Activated CD4-positive, alpha-beta T cell treated with anti-CD3 and anti-CD28 coated beads, Interleukin-2, amount 50 U/mL, for 16 hours (primary cell): ENCODE data around the gene MAPK4.
A peak's percentile ranks its signal among the peaks of the same experiment; 100 is the strongest.

ENCODE experiments used
- DNase-seq: peaks from one replicate; pipeline ENCODE4 v3.0.0-alpha.2; 2020

MAPK4 gene

GRCh38 chr18:50726960-50727589, 167.2 kb downstream of the MAPK4 start:
- peak; percentile 45 for DNase-seq

GRCh38 chr18:50727721-50728471, 168.0 kb downstream of the MAPK4 start:
- no peak for DNase-seq

GRCh38 chr18:50729376-50729775, 169.5 kb downstream of the MAPK4 start:
- no peak for DNase-seq

GRCh38 chr18:50729986-50730385, 170.1 kb downstream of the MAPK4 start:
- no peak for DNase-seq

GRCh38 chr18:50734342-50734741, 174.5 kb downstream of the MAPK4 start:
- DNase-seq = no peak

GRCh38 chr18:50734886-50735285, 175.0 kb downstream of the MAPK4 start:
- DNase-seq = no peak

- DNase-seq = no peak
Observed at GRCh38 chr18:50737127-50737526, 177.2 kb downstream of the MAPK4 start.

- no peak for DNase-seq
Observed at GRCh38 chr18:50738098-50738757, 178.3 kb downstream of the MAPK4 start.

- no peak for DNase-seq
Observed at GRCh38 chr18:50742952-50743351, 183.1 kb downstream of the MAPK4 start.

- DNase-seq = no peak
Observed at GRCh38 chr18:50744253-50744652, 184.4 kb downstream of the MAPK4 start.

- DNase-seq = no peak
Observed at GRCh38 chr18:50745945-50746344, 186.1 kb downstream of the MAPK4 start.

GRCh38 chr18:50747849-50748242, 188.0 kb downstream of the MAPK4 start:
- DNase-seq = no peak

GRCh38 chr18:50748243-50749229, 188.6 kb downstream of the MAPK4 start:
- no peak for DNase-seq

- no peak for DNase-seq
Observed at GRCh38 chr18:50749421-50749820, 189.5 kb downstream of the MAPK4 start.

GRCh38 chr18:50749945-50750344, 190.1 kb downstream of the MAPK4 start:
- DNase-seq = no peak

GRCh38 chr18:50750546-50750945, 190.7 kb downstream of the MAPK4 start:
- no peak for DNase-seq

GRCh38 chr18:50751490-50751889, 191.6 kb downstream of the MAPK4 start:
- DNase-seq = no peak

GRCh38 chr18:50751947-50752346, 192.1 kb downstream of the MAPK4 start:
- DNase-seq = no peak

- DNase-seq = no peak
Observed at GRCh38 chr18:50753311-50753710, 193.4 kb downstream of the MAPK4 start.

- no peak for DNase-seq
Observed at GRCh38 chr18:50754297-50754696, 194.4 kb downstream of the MAPK4 start.

GRCh38 chr18:50757358-50757757, 197.5 kb downstream of the MAPK4 start:
- no peak for DNase-seq

- DNase-seq = no peak
Observed at GRCh38 chr18:50769463-50769862, 209.6 kb downstream of the MAPK4 start.

- DNase-seq = no peak
Observed at GRCh38 chr18:50775207-50775606, 215.3 kb downstream of the MAPK4 start.
